Thyroid gland (tissue), 4 donors: ENCODE data around the gene ZNF554. TPM values are rescaled to one million over a fixed set of nuclear protein-coding genes. Genes with fewer than 3 reads are reported as not detected.

Source experiments
- DNase-seq, 2 donors: peaks; one replicate each; pipeline ENCODE4 v3.0.0-alpha.2; 2019
- H3K27ac ChIP-seq, 3 donors: fragments of 200-600 bp; sonication (generic); 1 replicate in 2 of 3; 2 replicates in 1 of 3; pipeline ENCODE4 v1.5.1; 2016 to 2019; ENCODE audit warnings: mild to moderate bottlenecking in 1 of 3, moderate library complexity in 1 of 3
- H3K27me3 ChIP-seq: fragments of 200-600 bp; sonication (generic); one replicate; pipeline ENCODE4 v1.5.1; 2019
- H3K36me3 ChIP-seq, 2 donors: fragments of 200-600 bp; sonication (generic); one replicate each; pipeline ENCODE4 v1.5.1; 2016 to 2019
- H3K4me1 ChIP-seq, 2 donors: fragments of 200-600 bp; sonication (generic); one replicate each; pipeline ENCODE4 v1.5.1; 2017 to 2019
- H3K4me3 ChIP-seq, 3 donors: fragments of 200-600 bp; sonication (generic); replicated peaks in 1 of 3; 1 replicate in 2 of 3; 2 replicates in 1 of 3; pipeline ENCODE4 v1.5.1; 2016; ENCODE audit warnings: mild to moderate bottlenecking in 1 of 3
- H3K9me3 ChIP-seq: fragments of 200-600 bp; sonication (generic); one replicate; pipeline ENCODE4 v1.5.1; 2017
- POLR2A ChIP-seq, 2 donors: fragments of 450-650 bp; IDR thresholded peaks; one replicate each; pipeline ENCODE4 v1.6.1; 2017; ENCODE audit warnings: antibody characterized with exemption in 2 of 2, mild to moderate bottlenecking in 2 of 2, moderate library complexity in 1 of 2
- WGBS, 2 donors: methylation state at CpG; one replicate each; pipeline ENCODE4 v1.1.5; 2017; 5-methylcytosine and 5-hydroxymethylcytosine counted together
- intact Hi-C: fragments of 100-400 bp; cut with DNase I; formaldehyde crosslinking; loops from one replicate; pipeline ENCODE4 v1.15.1; 2023
- total RNA-seq, 4 donors: library from RNA; depleted of rRNA; stranded (reverse); fragments of >200 nt; gene quantifications; one replicate each; pipeline ENCODE4 v1.2.3, GENCODE V29; 2016
- TF ChIP-seq, protein P1 (sequence below), 6 experiments: fragments of 200-600 bp in 3 of 6; fragments of 450-650 bp in 3 of 6; sonication (generic) in 3 of 6; IDR thresholded peaks; one replicate each; pipeline ENCODE4 v1.5.1; 2016 to 2019; ENCODE audit warnings: antibody characterized with exemption in 6 of 6, mild to moderate bottlenecking in 2 of 6, inconsistent platforms in 1 of 6, moderate library complexity in 1 of 6

ZNF554 gene
- total RNA-seq, 4 donors from 2014 or later = 4.9 to 9.2 (median 6.2) TPM

DNA sequence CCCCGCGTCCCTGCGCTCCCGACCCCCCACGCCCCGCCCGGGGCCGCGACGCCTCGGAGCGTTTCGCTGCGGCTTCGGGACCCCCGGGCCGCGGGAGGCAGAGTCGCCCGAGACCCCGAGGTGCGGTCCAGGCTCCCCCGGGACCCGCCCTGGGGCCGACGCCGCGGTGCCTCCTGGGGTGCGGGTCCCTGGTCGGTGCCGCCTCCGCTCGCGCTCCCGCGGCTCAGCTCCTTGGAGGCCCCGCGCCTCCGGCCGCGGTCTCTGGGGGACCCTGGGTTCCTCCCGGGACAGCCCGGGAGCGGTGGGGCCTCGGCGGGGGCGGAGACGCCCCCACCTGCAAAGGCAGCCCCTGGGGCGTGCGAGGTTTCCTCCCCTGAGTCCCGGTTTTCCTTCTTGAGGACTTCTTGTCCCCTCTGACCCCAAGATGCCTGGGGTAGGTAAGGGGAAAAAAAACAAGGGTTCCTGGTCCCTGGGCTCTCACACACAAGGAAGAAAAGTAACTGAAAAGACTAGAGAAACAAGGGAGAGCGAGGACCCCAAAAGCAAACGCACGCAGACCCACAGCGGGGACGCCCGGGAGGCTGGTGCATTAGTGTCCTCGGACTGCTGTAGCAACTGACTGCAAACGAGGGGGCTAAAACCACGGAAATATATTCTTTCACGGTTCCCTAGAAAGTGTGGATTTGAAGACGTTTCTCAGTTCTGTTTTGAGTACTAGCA lies 22.3 kb downstream of the ZNF554 start:
- WGBS, 2 donors = 7 to 8% methylated on average over 14 to 22 of the region's 62 CpGs
- intact Hi-C loops = no loop called here

DNA sequence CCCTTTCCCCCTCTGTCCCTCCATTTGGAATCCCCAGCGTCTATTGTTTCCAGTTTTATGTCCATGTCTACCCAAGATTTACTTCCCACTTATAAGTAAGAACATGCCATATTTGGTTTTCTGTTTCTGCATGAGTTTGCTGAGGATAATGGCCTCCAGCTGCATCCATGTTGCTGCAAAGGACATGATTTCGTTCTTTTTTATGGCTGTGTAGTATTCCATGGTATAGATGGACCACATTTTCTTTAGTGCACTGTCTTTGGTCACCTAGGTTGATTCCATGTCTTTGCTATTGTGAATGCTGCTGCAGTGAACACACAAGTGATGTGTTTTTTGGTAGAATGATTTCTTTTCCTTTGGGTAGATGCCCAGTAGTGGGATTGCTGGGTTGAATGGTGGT lies 25.4 kb downstream of the ZNF554 start:
- Histone ChIP-seq H3K36me3 (no peaks in the 10 kb centered on the region), H3K4me1 (peaks cover 8 to 14% of the 10 kb centered on the region in 2 donors), H3K9me3 (no peaks in the 10 kb centered on the region), H3K4me3 (no peak overlapping the region), H3K27ac (no peak overlapping the region), H3K27me3 (no peaks in the 10 kb centered on the region)
- 98% methylated on average over 2 of the region's 2 CpGs for WGBS, 2 donors
- DNase-seq = no peak
- intact Hi-C loops = no loop called here
- TF ChIP-seq POLR2A (IDR thresholded peaks at IDR 0.05) = no peak
- TF ChIP-seq, protein P1, sequence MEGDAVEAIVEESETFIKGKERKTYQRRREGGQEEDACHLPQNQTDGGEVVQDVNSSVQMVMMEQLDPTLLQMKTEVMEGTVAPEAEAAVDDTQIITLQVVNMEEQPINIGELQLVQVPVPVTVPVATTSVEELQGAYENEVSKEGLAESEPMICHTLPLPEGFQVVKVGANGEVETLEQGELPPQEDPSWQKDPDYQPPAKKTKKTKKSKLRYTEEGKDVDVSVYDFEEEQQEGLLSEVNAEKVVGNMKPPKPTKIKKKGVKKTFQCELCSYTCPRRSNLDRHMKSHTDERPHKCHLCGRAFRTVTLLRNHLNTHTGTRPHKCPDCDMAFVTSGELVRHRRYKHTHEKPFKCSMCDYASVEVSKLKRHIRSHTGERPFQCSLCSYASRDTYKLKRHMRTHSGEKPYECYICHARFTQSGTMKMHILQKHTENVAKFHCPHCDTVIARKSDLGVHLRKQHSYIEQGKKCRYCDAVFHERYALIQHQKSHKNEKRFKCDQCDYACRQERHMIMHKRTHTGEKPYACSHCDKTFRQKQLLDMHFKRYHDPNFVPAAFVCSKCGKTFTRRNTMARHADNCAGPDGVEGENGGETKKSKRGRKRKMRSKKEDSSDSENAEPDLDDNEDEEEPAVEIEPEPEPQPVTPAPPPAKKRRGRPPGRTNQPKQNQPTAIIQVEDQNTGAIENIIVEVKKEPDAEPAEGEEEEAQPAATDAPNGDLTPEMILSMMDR (IDR thresholded peaks at IDR 0.05) = no peak

More for the DNA sequence above, 22.3 kb downstream of the ZNF554 start:
- peaks cover 8 to 14% of the 10 kb centered on the region in 2 donors for H3K4me1 ChIP-seq
- H3K4me3 ChIP-seq = peak overlapping the region; percentile 56 to 98 (median 75)
- TF ChIP-seq, protein P1 (IDR thresholded peaks at IDR 0.05) = no peak
- no peak for TF ChIP-seq POLR2A (IDR thresholded peaks at IDR 0.05)
- H3K9me3 ChIP-seq = no peaks in the 10 kb centered on the region
- no peaks in the 10 kb centered on the region for H3K27me3 ChIP-seq
- H3K36me3 ChIP-seq = no peaks in the 10 kb centered on the region
- H3K27ac ChIP-seq = peak overlapping the region in 1 of 3 donors; percentile 58
- DNase-seq = no peak

DNA sequence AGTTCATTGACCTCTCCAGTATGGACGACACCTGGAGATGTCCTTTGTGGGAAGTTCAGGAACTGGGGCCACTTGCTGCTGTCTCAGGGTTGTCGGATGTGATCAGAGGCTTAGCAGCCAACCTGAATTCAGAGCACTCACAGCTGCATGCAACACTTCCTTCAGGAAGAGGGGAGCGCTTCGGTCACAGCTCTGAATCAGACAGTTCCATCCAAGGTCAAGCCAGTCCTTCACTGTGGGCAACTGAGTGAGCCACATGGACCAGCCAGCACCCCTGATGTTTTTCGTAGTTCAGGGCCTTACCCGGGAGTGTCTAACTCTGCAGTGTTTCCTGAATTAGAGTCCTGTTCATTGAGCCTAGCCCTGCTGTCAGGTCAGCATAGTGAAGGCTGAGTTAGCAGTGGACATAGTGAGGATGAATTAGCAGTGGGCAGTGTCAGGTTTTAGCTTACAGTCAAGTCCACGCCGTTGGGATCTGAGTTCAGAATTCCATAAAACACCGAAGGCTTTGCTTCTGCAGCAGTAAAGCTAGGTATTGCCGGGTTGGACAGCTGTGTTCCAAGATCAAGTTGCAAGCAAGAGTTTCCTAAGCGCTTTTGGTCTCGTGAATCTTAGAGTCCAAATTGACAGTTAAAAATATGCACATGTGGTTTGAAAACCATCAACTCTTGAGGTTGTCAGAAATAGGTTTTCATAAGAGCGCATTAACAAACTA lies 26.7 kb downstream of the ZNF554 start:
- Histone ChIP-seq H3K27ac (no peak overlapping the region), H3K36me3 (peaks cover 7 to 9% of the 10 kb centered on the region in 2 donors), H3K4me1 (peaks cover 8 to 14% of the 10 kb centered on the region in 2 donors), H3K27me3 (no peaks in the 10 kb centered on the region), H3K4me3 (no peak overlapping the region), H3K9me3 (no peaks in the 10 kb centered on the region)
- DNase-seq = no peak
- TF ChIP-seq, protein P1 (IDR thresholded peaks at IDR 0.05) = no peak
- TF ChIP-seq POLR2A (IDR thresholded peaks at IDR 0.05) = no peak
- intact Hi-C loops = no loop called here
- WGBS, 2 donors = 85 to 89% methylated on average over 11 to 13 of the region's 13 CpGs

DNA sequence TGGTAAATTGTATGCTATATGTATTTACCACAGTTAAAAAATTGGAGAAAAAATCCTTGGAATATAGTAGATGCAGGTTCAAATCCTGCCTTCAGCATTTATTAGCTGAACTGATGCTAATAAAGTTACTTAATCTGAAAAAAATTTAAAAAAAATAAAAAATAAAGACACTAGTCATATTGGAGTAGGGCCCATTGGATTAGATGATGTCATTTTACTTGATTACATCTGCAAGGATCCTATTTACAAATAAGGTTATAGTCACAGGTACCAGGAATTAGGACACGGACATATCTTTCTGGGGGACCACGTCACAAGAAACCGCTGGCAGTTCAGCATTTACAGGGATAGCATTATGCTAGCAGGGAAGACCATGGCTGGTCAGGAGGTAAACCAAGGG lies 27.8 kb downstream of the ZNF554 start:
- Histone ChIP-seq H3K4me3 (no peak overlapping the region), H3K27ac (no peak overlapping the region), H3K27me3 (no peaks in the 10 kb centered on the region), H3K9me3 (no peaks in the 10 kb centered on the region), H3K36me3 (peaks cover 18 to 21% of the 10 kb centered on the region in 2 donors), H3K4me1 (peaks cover 3 to 8% of the 10 kb centered on the region in 2 donors)
- TF ChIP-seq, protein P1 (IDR thresholded peaks at IDR 0.05) = no peak
- TF ChIP-seq POLR2A (IDR thresholded peaks at IDR 0.05) = no peak
- DNase-seq = no peak
- WGBS, 2 donors = 94 to 96% methylated on average over 3 of the region's 3 CpGs
- intact Hi-C loops = no loop called here

DNA sequence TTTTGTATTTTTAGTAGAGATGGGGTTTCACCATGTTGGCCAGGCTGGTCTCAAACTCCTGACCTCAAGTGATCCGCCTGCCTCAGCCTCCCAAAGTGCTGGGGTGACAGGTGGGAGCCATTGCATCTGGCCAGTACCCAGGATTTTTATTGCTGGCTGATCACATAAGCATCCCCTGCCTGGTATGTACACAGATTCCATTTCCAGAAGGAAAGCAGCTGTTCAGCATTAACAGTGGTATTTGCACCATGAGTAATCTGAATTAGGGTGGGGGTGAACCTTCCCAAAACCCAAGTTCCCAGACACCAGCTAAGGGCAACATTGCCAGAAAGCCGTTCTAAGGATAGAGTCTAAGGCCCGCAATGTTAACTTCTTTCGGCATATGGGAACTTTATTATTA lies 28.9 kb downstream of the ZNF554 start:
- TF ChIP-seq, protein P1 (IDR thresholded peaks at IDR 0.05) = no peak
- no peak for TF ChIP-seq POLR2A (IDR thresholded peaks at IDR 0.05)
- Histone ChIP-seq H3K27ac (no peak overlapping the region), H3K27me3 (no peaks in the 10 kb centered on the region), H3K4me1 (peaks cover 0 to 2% of the 10 kb centered on the region in 2 donors), H3K36me3 (peaks cover 30 to 32% of the 10 kb centered on the region in 2 donors), H3K9me3 (no peaks in the 10 kb centered on the region), H3K4me3 (no peak overlapping the region)
- no peak for DNase-seq
- 86 to 89% methylated on average over 4 of the region's 4 CpGs for WGBS, 2 donors
- intact Hi-C loops = no loop called here
